NOMO-1 (cell line): ENCODE measurements around the gene DHRS4L2.

Source experiments
- DNase-seq, 2 experiments: peaks; one replicate each; lab custom pipeline; 2025; ENCODE audit not compliant: unreplicated experiment in 2 of 2; lab: John Stamatoyannopoulos, UW

Gene DHRS4L2

DNA sequence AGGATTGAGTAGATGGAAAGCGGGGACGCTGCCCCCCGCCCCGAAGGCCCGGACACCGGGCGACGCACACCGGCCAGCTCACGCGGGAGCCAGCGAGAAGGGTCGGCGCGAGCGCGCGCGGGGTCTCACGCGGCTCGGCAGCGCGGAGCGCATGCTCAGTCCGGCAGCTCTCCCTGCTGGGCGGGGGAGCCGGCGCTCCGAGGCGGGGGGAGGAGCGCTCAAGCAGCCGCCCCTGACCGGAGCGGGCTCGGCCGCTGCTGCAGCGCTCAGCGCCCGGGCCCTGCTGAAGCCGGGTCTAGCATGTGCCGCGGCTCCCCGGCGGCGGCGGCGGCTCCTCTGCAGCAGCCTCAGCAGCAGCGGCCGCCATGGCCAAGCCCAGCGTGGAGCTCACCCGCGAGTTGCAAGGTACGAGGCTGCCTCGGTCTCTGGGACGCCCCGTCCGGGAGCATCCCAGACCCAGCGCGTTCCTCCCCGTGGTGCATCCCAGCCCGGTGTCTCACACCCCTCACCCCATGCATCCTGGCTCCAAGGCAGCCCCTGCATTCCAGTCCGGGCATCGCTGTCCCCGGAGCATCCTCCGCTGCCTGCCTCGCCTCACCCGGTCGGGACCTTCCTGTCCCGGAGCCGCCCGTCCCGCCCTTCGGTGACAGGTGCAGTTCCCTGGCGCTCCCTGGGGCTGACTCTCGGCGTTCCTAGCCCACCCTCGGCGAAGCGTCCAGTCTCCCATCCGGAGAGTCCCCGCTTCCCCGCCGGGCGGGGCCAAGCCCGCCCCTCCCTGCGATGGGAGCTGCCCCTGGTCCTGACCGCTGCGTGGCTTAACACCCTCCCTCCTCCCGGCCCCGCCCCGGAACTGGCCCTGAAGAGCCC is 63.3 kb downstream of the DHRS4L2 start, which contains the start of gene CARMIL3:
TSS of gene CARMIL3 (plus strand) at position 221 of the 867 bp plus-strand sequence. CDS start at position 366, 145 bp downstream.
- DNase-seq, result peak; percentile 15 to 31

DNA sequence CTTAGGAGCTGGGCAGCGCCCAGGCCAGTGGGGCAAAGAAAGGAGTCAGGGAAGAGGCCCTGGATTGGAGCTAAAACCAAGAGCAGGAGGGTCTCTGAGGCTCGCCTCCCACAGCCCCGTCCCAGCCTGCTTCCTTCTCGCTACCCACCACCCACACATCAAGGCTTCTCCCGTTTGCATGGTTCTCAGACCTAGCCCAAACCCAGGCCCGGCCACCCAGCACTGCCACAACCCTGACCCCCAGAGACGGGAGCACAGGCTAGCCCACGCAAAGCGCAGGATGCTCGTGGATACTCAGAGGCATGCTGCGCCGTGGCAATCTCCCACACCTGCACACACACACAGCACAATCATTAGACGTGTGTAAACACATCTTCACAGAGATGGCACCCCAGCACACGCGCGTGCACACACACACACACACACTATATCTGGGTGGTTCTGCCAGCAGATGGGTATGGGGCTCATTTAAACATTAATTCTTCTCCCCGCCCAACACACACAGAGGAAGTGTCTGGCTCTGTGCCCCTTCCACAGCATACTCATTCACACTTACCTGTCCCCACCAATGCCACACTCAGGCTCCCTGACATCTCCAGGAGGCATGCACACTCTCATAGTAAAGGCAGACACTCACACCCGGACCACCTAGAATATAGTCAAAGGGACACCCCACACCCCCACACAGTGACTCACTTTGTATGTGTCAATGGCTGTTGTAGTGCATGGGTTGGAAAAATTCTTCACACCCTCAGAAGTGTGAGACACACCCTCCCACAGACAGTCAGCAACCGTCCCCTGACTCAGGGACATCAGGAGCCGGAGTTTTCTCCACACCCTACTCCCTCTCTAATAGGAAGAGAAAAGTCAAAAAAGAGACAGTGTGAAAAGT is 64.2 kb downstream of the DHRS4L2 start:
- no peak for DNase-seq

DNA sequence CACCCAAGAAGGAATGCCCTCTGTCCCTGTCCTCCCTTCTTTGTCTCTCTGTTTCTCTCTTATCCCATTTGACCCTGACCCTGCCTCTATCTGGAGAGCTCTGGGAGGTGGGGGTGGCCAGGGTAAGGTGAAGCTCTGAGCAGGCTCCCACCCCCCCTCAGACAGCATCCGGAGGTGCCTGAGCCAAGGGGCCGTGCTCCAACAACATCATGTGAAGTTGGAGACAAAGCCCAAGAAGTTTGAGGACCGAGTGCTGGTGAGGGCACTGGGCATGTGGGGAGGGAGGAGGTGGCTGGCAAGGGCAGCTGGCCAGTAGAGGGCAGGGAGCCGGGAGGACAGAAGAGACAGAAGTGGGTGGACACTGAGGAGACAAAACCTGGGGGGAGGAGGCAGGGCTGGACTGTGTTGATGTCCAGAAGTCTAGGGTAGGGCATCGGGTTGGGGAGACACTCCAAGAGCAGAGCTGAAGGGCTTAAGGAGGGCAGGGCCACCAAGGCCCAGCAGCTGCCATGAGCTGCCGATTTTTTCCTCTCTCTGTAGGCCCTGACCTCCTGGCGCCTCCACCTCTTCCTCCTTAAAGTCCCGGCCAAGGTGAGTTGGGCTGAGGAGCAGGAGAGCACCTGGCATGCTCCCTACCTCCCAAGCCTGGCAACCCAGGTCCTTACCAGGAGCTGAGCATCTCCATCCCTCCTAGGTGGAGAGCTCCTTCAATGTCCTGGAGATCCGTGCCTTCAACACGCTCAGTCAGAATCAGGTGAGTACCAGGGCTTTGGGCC is 65.0 kb downstream of the DHRS4L2 start:
- no peak for DNase-seq

- DNase-seq, result no peak
Measured at GRCh38 chr14:24054324-24054641, 65.6 kb downstream of the DHRS4L2 start.

GRCh38 chr14:24054646-24055045 is 65.9 kb downstream of the DHRS4L2 start:
- DNase-seq, result no peak
